Measurements from ENCODE around the gene ERMN. TPM values are rescaled to one million over a fixed set of nuclear protein-coding genes. Genes with fewer than 3 reads are reported as not detected.

The ERMN gene
- total RNA-seq, 4 donors from 2014 or later = under 0.01 to 0.17 TPM; not detected in 2

- H3K9me3 ChIP-seq = no peaks in the 10 kb centered on the region
- WGBS = 91% methylated on average over 9 of the region's 9 CpGs
- DNase-seq (ENCODE audit: extremely low spot score) = no peak
- intact Hi-C loops (cut with DNase I) = loop anchor here (10.0 kb wide), 1 partner anchor 685 kb away; no protein-coding TSS in a partner anchor
- no peak for TF ChIP-seq POLR2A (IDR thresholded peaks at IDR 0.05; ENCODE audit: low read depth)
- no peak for TF ChIP-seq EP300 (IDR thresholded peaks at IDR 0.05)
- no peak overlapping the region for H3K27ac ChIP-seq (replicated peaks in 1 of 4)
- H3K27me3 ChIP-seq = no peaks in the 10 kb centered on the region
- H3K4me3 ChIP-seq = no peak overlapping the region
- peaks cover 4 to 9% (median 7%) of the 10 kb centered on the region in 4 donors for H3K4me1 ChIP-seq
- H3K36me3 ChIP-seq = no peaks in the 10 kb centered on the region
Measured at GRCh38 chr2:157329524-157329923, 3.9 kb upstream of the ERMN start.

DNA sequence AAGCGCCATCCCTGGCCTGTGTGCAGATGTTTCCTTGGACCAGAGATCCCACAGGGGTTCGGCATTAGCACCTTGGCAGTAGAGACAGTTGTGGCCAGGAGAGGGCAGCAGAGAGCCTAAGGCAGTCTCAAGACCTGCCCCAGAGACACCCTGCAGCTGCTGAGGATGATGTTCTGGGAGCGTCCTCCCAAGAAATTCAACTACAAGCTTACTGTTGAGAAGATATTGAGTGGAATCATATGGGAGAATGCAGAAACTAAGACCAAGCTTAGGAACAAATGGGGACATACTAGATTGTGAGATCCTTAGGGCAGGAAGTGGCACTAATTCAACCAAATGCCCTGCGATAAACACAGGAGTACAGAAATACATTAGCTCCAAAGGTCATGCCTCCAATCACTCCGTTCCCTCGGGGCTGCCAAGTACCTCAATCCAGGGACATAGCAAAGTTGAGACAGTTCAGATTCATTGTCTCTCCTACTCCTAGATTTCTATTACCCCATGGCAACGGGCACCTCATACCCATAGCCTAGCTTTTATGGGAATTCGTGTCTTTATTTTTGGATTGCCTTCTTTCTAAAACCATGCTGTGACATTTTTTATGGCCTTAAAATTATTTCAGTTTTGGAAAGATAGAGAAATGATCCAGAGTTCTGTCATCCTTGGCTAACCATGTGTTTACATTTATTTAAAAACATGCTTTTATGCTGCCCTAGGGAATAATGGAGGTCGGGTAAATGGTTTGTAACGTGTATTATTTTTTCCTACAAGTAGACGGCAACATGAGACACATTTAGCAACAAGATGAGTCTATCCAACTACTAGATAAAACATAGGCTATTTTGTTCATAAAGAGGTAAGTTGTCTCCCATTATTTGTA is 2.2 kb upstream of the ERMN start:
- no peak overlapping the region for H3K27ac ChIP-seq (replicated peaks in 1 of 4)
- 42% methylated on average over 11 of the region's 11 CpGs for WGBS
- no peaks in the 10 kb centered on the region for H3K9me3 ChIP-seq
- no peak for DNase-seq (ENCODE audit: extremely low spot score)
- intact Hi-C loops (cut with DNase I) = loop anchor here (10.0 kb wide), 1 partner anchor 687 kb away; no protein-coding TSS in a partner anchor
- TF ChIP-seq EP300 (IDR thresholded peaks at IDR 0.05) = no peak
- TF ChIP-seq, protein P1, sequence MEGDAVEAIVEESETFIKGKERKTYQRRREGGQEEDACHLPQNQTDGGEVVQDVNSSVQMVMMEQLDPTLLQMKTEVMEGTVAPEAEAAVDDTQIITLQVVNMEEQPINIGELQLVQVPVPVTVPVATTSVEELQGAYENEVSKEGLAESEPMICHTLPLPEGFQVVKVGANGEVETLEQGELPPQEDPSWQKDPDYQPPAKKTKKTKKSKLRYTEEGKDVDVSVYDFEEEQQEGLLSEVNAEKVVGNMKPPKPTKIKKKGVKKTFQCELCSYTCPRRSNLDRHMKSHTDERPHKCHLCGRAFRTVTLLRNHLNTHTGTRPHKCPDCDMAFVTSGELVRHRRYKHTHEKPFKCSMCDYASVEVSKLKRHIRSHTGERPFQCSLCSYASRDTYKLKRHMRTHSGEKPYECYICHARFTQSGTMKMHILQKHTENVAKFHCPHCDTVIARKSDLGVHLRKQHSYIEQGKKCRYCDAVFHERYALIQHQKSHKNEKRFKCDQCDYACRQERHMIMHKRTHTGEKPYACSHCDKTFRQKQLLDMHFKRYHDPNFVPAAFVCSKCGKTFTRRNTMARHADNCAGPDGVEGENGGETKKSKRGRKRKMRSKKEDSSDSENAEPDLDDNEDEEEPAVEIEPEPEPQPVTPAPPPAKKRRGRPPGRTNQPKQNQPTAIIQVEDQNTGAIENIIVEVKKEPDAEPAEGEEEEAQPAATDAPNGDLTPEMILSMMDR (IDR thresholded peaks at IDR 0.05) = peak; percentile 71 to 97 (median 88)
- TF ChIP-seq POLR2AphosphoS5 (IDR thresholded peaks at IDR 0.05) = peak in 1 of 2 donors; percentile 28
- H3K36me3 ChIP-seq = no peaks in the 10 kb centered on the region
- peaks cover 4 to 9% (median 7%) of the 10 kb centered on the region in 4 donors for H3K4me1 ChIP-seq
- no peak overlapping the region for H3K4me3 ChIP-seq
- H3K27me3 ChIP-seq = no peaks in the 10 kb centered on the region

GRCh38 chr2:157327200-157327599 is 1.6 kb upstream of the ERMN start:
- H3K36me3 ChIP-seq = no peaks in the 10 kb centered on the region
- H3K27ac ChIP-seq (replicated peaks in 1 of 4) = no peak overlapping the region
- WGBS = 76% methylated on average over 3 of the region's 3 CpGs
- H3K9me3 ChIP-seq = no peaks in the 10 kb centered on the region
- no peaks in the 10 kb centered on the region for H3K27me3 ChIP-seq
- no peak for DNase-seq (ENCODE audit: extremely low spot score)
- intact Hi-C loops (cut with DNase I) = loop anchor here (10.0 kb wide), 1 partner anchor 688 kb away; no protein-coding TSS in a partner anchor
- no peak overlapping the region for H3K4me3 ChIP-seq
- peaks cover 4 to 9% (median 7%) of the 10 kb centered on the region in 4 donors for H3K4me1 ChIP-seq
- no peak for TF ChIP-seq POLR2AphosphoS5 (IDR thresholded peaks at IDR 0.05)

DNA sequence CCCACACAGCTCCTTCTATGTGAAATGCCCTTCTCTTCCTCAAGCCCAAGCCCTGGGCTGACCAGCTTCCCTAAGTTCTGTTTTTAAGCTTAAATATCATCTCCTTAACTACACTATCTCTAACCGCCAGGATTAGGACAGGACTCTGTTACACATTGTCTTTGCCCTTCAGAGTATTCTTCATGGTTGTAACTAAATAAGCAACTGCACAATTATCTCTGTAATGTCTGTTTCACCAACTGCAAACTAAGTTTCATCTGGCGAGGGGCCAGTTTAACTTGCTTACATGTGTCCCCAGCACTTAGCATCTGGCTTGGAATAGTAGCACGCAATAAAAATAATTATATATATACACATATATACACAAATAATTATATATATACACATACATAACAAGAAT is 1.1 kb upstream of the ERMN start:
- Histone ChIP-seq H3K4me1 (peaks cover 4 to 9% (median 7%) of the 10 kb centered on the region in 4 donors), H3K4me3 (no peak overlapping the region), H3K27me3 (no peaks in the 10 kb centered on the region), H3K36me3 (no peaks in the 10 kb centered on the region), H3K9me3 (no peaks in the 10 kb centered on the region), H3K27ac (replicated peaks in 1 of 4) (no peak overlapping the region)
- DNase-seq (ENCODE audit: extremely low spot score) = no peak
- 89% methylated on average over 3 of the region's 3 CpGs for WGBS
- no peak for TF ChIP-seq POLR2A (IDR thresholded peaks at IDR 0.05; ENCODE audit: low read depth)
- TF ChIP-seq, protein P1 (IDR thresholded peaks at IDR 0.05) = no peak
- TF ChIP-seq EP300 (IDR thresholded peaks at IDR 0.05) = no peak
- no peak for TF ChIP-seq POLR2AphosphoS5 (IDR thresholded peaks at IDR 0.05)
- intact Hi-C loops (cut with DNase I) = loop anchor here (10.0 kb wide), 1 partner anchor 688 kb away; no protein-coding TSS in a partner anchor

- H3K36me3 ChIP-seq = no peaks in the 10 kb centered on the region
- H3K9me3 ChIP-seq = no peaks in the 10 kb centered on the region
- no peak overlapping the region for H3K27ac ChIP-seq (replicated peaks in 1 of 4)
- peaks cover 4 to 9% (median 7%) of the 10 kb centered on the region in 4 donors for H3K4me1 ChIP-seq
- H3K4me3 ChIP-seq = no peak overlapping the region
- TF ChIP-seq POLR2AphosphoS5 (IDR thresholded peaks at IDR 0.05) (no peak), POLR2A (IDR thresholded peaks at IDR 0.05; ENCODE audit: low read depth) (no peak), EP300 (IDR thresholded peaks at IDR 0.05) (no peak)
- TF ChIP-seq, protein P1 (IDR thresholded peaks at IDR 0.05) = no peak
- no peaks in the 10 kb centered on the region for H3K27me3 ChIP-seq
- intact Hi-C loops (cut with DNase I) = loop anchor here (10.0 kb wide), 1 partner anchor 690 kb away; no protein-coding TSS in a partner anchor
- DNase-seq (ENCODE audit: extremely low spot score) = no peak
- WGBS = 85% methylated on average over 2 of the region's 2 CpGs
Measured at GRCh38 chr2:157324331-157324843, 1.2 kb downstream of the ERMN start.

All from esophagus muscularis mucosa (tissue), 4 donors.